RWPE2 (cell line): Measurements from ENCODE around the gene CCDC92B.
"Not testable (repeated sequence)": the region's sequence is repeated elsewhere in the genome, so short reads cannot be mapped to it uniquely, and the experiment has no call there.

ENCODE experiments used
- ATAC-seq: fragments of 200-7000 bp; cut with Tn5 transposase; 3 replicates; pipeline ENCODE4 v1.9.1; 2021; ENCODE audit warnings: low read depth
- DNase-seq: peaks from one replicate; pipeline ENCODE4 v3.0.0-alpha.2; 2020; ENCODE audit warnings: low spot score
- H3K27ac ChIP-seq: fragments of 450-650 bp; 2 replicates; pipeline ENCODE4 v1.5.1; 2017; ENCODE audit warnings: mild to moderate bottlenecking; ENCODE audit not compliant: poor library complexity, severe bottlenecking
- H3K27me3 ChIP-seq: fragments of 250-450 bp; sonication (Bioruptor Pico); 2 replicates; pipeline ENCODE4 v1.5.1; 2021; ENCODE audit warnings: mild to moderate bottlenecking, moderate library complexity; ENCODE audit not compliant: insufficient read depth, poor library complexity, severe bottlenecking
- H3K36me3 ChIP-seq: fragments of 250-450 bp; sonication (Bioruptor Pico); 2 replicates; pipeline ENCODE4 v1.5.1; 2020; ENCODE audit warnings: low read depth, mild to moderate bottlenecking, moderate library complexity
- H3K4me1 ChIP-seq: fragments of 250-450 bp; sonication (Bioruptor Pico); 2 replicates; pipeline ENCODE4 v1.5.1; 2021; ENCODE audit warnings: mild to moderate bottlenecking, moderate library complexity; ENCODE audit not compliant: insufficient read depth, poor library complexity, severe bottlenecking
- H3K4me3 ChIP-seq: fragments of 250-450 bp; sonication (Bioruptor Pico); 2 replicates; pipeline ENCODE4 v1.5.1; 2021; ENCODE audit warnings: mild to moderate bottlenecking, moderate library complexity; ENCODE audit not compliant: severe bottlenecking
- H3K9me3 ChIP-seq: fragments of 250-450 bp; sonication (Bioruptor Pico); 2 replicates; pipeline ENCODE4 v1.5.1; 2021; ENCODE audit warnings: mild to moderate bottlenecking, moderate library complexity; ENCODE audit not compliant: severe bottlenecking
- TF ChIP-seq, protein P1 (sequence below): fragments of 450-650 bp; IDR thresholded peaks from one replicate; pipeline ENCODE4 v1.5.1; 2017; ENCODE audit warnings: mild to moderate bottlenecking, moderate library complexity; ENCODE audit not compliant: poor library complexity, severe bottlenecking

Gene CCDC92B

DNA sequence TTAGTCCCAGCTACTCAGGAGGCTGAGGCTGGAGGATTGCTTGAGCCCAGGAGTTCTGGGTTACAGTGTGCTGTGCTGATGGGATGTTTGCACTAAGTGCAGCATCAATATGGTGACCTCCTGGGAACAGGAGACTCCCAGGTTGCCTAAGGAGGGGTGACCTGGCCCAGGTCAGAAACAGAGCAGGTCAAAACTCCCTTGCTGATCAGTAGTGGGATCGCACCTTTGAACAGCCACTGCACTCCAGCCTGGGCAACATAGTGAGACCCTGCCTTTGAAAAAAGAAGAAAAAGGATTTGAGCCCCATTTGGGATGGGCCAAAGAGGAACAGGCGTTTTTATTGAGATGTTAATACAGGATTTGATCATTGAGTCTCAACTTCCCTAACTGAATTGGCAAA lies 68.5 kb downstream of the CCDC92B start:
- TF ChIP-seq, protein P1, sequence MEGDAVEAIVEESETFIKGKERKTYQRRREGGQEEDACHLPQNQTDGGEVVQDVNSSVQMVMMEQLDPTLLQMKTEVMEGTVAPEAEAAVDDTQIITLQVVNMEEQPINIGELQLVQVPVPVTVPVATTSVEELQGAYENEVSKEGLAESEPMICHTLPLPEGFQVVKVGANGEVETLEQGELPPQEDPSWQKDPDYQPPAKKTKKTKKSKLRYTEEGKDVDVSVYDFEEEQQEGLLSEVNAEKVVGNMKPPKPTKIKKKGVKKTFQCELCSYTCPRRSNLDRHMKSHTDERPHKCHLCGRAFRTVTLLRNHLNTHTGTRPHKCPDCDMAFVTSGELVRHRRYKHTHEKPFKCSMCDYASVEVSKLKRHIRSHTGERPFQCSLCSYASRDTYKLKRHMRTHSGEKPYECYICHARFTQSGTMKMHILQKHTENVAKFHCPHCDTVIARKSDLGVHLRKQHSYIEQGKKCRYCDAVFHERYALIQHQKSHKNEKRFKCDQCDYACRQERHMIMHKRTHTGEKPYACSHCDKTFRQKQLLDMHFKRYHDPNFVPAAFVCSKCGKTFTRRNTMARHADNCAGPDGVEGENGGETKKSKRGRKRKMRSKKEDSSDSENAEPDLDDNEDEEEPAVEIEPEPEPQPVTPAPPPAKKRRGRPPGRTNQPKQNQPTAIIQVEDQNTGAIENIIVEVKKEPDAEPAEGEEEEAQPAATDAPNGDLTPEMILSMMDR: no peak
- H3K36me3 ChIP-seq: peaks cover 81% of the 10 kb centered on the region
- H3K9me3 ChIP-seq: no peaks in the 10 kb centered on the region
- H3K27me3 ChIP-seq: no peaks in the 10 kb centered on the region
- no peaks in the 10 kb centered on the region for H3K4me1 ChIP-seq
- no peak overlapping the region for H3K27ac ChIP-seq
- ATAC-seq (no peak), DNase-seq (no peak)
- no peak overlapping the region for H3K4me3 ChIP-seq

DNA sequence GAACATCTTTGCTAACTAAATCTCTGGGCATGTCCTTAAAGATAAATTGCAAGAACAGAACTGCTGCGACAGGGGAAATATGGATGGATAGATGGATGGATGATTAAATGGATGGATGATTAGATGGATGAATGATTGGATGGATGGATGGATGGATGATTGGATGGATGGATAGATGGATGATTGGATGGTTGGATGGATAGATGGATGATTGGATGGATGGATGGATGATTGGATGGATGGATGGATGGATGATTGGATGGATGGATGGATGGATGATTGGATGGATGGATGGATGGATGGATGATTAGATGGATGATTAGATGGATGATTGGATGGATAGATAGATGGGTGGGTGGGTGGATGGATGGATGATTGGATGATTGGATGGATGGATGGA lies 70.2 kb downstream of the CCDC92B start:
- not testable (repeated sequence) for H3K27me3 ChIP-seq, H3K9me3 ChIP-seq, H3K4me3 ChIP-seq, H3K4me1 ChIP-seq, H3K27ac ChIP-seq, DNase-seq, ATAC-seq
- peaks cover 97% of the 10 kb centered on the region for H3K36me3 ChIP-seq
